ENCODE data around the gene KIAA0040.

DNA sequence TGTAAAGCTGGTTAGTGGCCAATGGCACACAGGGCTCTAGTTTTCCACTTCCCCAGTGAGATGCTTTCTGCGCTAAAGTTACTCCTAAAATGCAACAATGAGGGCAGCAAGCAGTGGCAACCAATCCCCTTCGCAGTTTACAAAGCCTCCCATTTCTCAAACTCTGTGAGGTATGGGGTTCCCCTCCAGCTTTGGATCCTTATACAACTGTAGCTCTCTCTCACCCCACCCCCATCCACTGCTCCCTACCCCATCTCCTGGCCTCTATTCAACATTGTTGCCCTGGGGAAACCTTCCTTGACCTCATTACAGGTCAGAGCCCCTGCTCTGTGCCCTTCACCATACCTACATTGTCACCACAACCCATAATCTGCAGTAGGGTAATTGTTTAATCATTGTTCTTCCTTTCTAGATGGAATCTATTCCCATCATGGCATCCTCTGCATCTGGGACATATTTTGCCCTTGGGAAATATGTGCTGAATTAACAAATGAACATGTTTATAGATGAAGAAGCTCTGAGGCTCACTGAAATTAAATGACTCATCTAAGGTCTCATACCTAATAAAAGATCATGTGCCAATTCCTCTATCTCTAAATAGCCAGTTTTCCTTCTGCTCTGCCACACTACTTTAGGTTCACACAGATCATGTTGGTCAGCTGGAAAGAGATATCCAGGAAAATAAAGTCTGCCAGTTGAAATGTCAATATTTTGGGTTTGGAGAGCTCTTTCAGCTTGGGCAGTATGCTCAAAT lies 12.6 kb downstream of the KIAA0040 start:
- TF ChIP-seq POLR2A (IDR thresholded peaks at IDR 0.05; ENCODE audit: low read length) = no peak
- TF ChIP-seq GATA1 (IDR thresholded peaks at IDR 0.05; ENCODE audit: low read depth, low read length) = no peak

Measured in erythroblast (primary cell).